Breast epithelium (tissue), 3 donors: Measurements from ENCODE around the gene GPR153.

Source experiments
- POLR2A ChIP-seq: fragments of 450-650 bp; IDR thresholded peaks from one replicate; pipeline ENCODE4 v1.6.1; 2016; ENCODE audit warnings: antibody characterized with exemption, mild to moderate bottlenecking, moderate library complexity
- POLR2AphosphoS5 ChIP-seq, 3 donors: sonication (generic); formaldehyde crosslinking; IDR thresholded peaks; one replicate each; pipeline ENCODE4 v1.6.1; 2017; ENCODE audit warnings: antibody characterized with exemption in 3 of 3

- TF ChIP-seq POLR2A (no peak), POLR2AphosphoS5 (IDR thresholded peaks at IDR 0.05) (no peak)
Measured at GRCh38 chr1:6243053-6243834, 17.7 kb downstream of the GPR153 start.
